HepG2 (cell line): Measurements from ENCODE around the gene FRMD1. TPM values are rescaled to one million over a fixed set of nuclear protein-coding genes. Genes with fewer than 3 reads are reported as not detected.

Experiments used
- ATAC-seq: fragments of 200-7000 bp; cut with Tn5 transposase; 3 replicates; pipeline ENCODE4 v1.9.1; 2020; ENCODE audit warnings: mild to moderate bottlenecking, moderate library complexity
- BruUV-seq: library from RNA; stranded (reverse); fragments of 400-500 nt; replicated peaks from 2 replicates; lab custom pipeline; 2021; lab: Mats Ljungman, UMichigan
- CTCF ChIA-PET: fragments of 300-600 bp; formaldehyde crosslinking; extraction: SDS; loops from one replicate; lab custom pipeline; 2021; ENCODE audit warnings: low total read pairs, inconsistent platforms, low intra/inter-chr PET ratio; lab: Yijun Ruan, JAX
- POLR2A ChIA-PET: fragments of 350-600 bp; sonication (Branson Sonifier 250); formaldehyde crosslinking; loops from one replicate; lab custom pipeline; 2020; ENCODE audit warnings: antibody characterized with exemption, inconsistent platforms; lab: Yijun Ruan, JAX
- DNase-seq: peaks from one replicate; pipeline ENCODE4 v3.0.0-alpha.2; 2015; ENCODE audit warnings: low spot score
- FAIRE-seq: peaks from 3 replicates; lab custom pipeline; 2011; peaks lifted over from hg19 to GRCh38; lab: Jason Lieb, UNC
- H2AFZ ChIP-seq: one replicate; pipeline ENCODE4 v1.6.1; 2011; ENCODE audit warnings: low read length, inconsistent platforms
- H3K27ac ChIP-seq: fragments of 300-600 bp; 3 replicates; pipeline ENCODE4 v1.8.0; 2011; ENCODE audit warnings: mixed run types, mild to moderate bottlenecking, mixed read lengths, low read length, inconsistent platforms; ENCODE audit not compliant: insufficient read depth; ENCODE audit errors: extremely low read length
- H3K27me3 ChIP-seq, 2 experiments: fragments of 200-600 bp in 1 of 2; 2 replicates in 1 of 2; 3 replicates in 1 of 2; pipeline versions ENCODE4 v1.6.0 to v1.8.0; 2011; ENCODE audit warnings: low read length in 2 of 2, mild to moderate bottlenecking in 2 of 2, moderate library complexity in 2 of 2, inconsistent platforms in 1 of 2; ENCODE audit not compliant: insufficient read depth in 2 of 2, control insufficient read depth in 1 of 2
- H3K36me3 ChIP-seq, 2 experiments: fragments of 200-600 bp in 1 of 2; replicated peaks in 1 of 2; 2 replicates in 1 of 2; 3 replicates in 1 of 2; pipeline versions ENCODE4 v1.5.1 to v1.8.0; 2011; ENCODE audit warnings: low read length in 2 of 2, inconsistent platforms in 1 of 2; ENCODE audit not compliant: insufficient read depth in 2 of 2, control insufficient read depth in 1 of 2
- H3K4me1 ChIP-seq: 2 replicates; pipeline ENCODE4 v1.5.1; 2012; ENCODE audit warnings: low read length, inconsistent platforms; ENCODE audit not compliant: insufficient read depth
- H3K4me2 ChIP-seq: 2 replicates; pipeline ENCODE4 v1.6.0; 2011; ENCODE audit warnings: low read depth, low read length, inconsistent platforms
- H3K4me3 ChIP-seq, 3 experiments: fragments of 200-600 bp in 1 of 3; sonication (generic), shearing (Covaris generic) in 1 of 3; replicated peaks in 1 of 3; 2 replicates each; pipeline ENCODE4 v1.5.1; 2011 to 2016; ENCODE audit warnings: low read length in 3 of 3, inconsistent platforms in 2 of 3, low read depth in 2 of 3, mild to moderate bottlenecking in 2 of 3, control low read depth in 1 of 3, mixed read lengths in 1 of 3; ENCODE audit not compliant: insufficient read depth in 1 of 3
- H3K79me2 ChIP-seq: one replicate; pipeline ENCODE4 v1.6.1; 2011; ENCODE audit warnings: low read length, inconsistent platforms; ENCODE audit not compliant: insufficient read depth
- H3K9ac ChIP-seq: 2 replicates; pipeline ENCODE4 v1.6.0; 2011; ENCODE audit warnings: mild to moderate bottlenecking, low read depth, low read length, inconsistent platforms; ENCODE audit not compliant: insufficient read depth
- H3K9me3 ChIP-seq: 2 replicates; pipeline ENCODE4 v1.5.1; 2012; ENCODE audit warnings: mild to moderate bottlenecking, low read length
- H4K20me1 ChIP-seq: 2 replicates; pipeline ENCODE4 v1.6.0; 2011; ENCODE audit warnings: inconsistent platforms, mild to moderate bottlenecking, low read length, moderate library complexity; ENCODE audit not compliant: insufficient read depth
- AHR ChIP-seq: IDR thresholded peaks from 2 replicates; pipeline ENCODE4 v1.6.1; 2018; ENCODE audit warnings: missing genetic modification reagents, missing compliant biosample characterization
- FLYWCH1 ChIP-seq: sonication (generic); formaldehyde crosslinking; IDR thresholded peaks from 2 replicates; pipeline ENCODE4 v1.8.1; 2023; ENCODE audit warnings: mild to moderate bottlenecking, missing genetic modification reagents
- GATA4 ChIP-seq: sonication (generic); IDR thresholded peaks from 2 replicates; pipeline ENCODE4 v1.6.1; 2016; ENCODE audit warnings: antibody characterized with exemption, low read depth, borderline replicate concordance
- NCOA2 ChIP-seq: sonication (generic); formaldehyde crosslinking; IDR thresholded peaks from 2 replicates; pipeline ENCODE4 v1.8.0; 2022; ENCODE audit warnings: inconsistent platforms
- NFRKB ChIP-seq: fragments of 450-650 bp; IDR thresholded peaks from 2 replicates; pipeline ENCODE4 v1.6.1; 2017
- ZNF232 ChIP-seq: sonication (generic); formaldehyde crosslinking; IDR thresholded peaks from 2 replicates; pipeline ENCODE4 v1.4.0; 2020; ENCODE audit warnings: missing genetic modification reagents, borderline replicate concordance
- ZNF678 ChIP-seq: sonication (generic); formaldehyde crosslinking; IDR thresholded peaks from 2 replicates; pipeline ENCODE4 v1.4.0; 2020; ENCODE audit warnings: mild to moderate bottlenecking, missing genetic modification reagents
- ZNF850 ChIP-seq: sonication (generic); formaldehyde crosslinking; conservative IDR thresholded peaks from 2 replicates; pipeline ENCODE4 v1.9.0; 2021; ENCODE audit warnings: mild to moderate bottlenecking, missing genetic modification reagents
- WGBS: methylation state at CpG from one replicate; pipeline ENCODE4 v1.1.6; 2017; ENCODE audit warnings: low lambda C conversion rate; 5-methylcytosine and 5-hydroxymethylcytosine counted together
- in situ Hi-C: cut with HindIII; loops from 2 replicates; pipeline ENCODE4 v1.10.0; 2017; ENCODE audit warnings: low pct_unique_long_range_greater_than_20kb; ENCODE audit not compliant: extremely low pct_ligation_motif_present
- intact Hi-C: fragments of 100-400 bp; cut with micrococcal nuclease; formaldehyde crosslinking; loops from one replicate; pipeline ENCODE4 v1.10.0; 2022; ENCODE audit not compliant: unreplicated experiment
- polyA plus RNA-seq, 8 experiments: library from polyadenylated mRNA; depleted of rRNA in 3 of 8; stranded (reverse) in 7 of 8; unstranded in 1 of 8; fragments of >200 nt; fragmentation: Illumina TruSeq in 4 of 8; extraction: Trizol in 4 of 8; gene quantifications; 2 replicates each; pipeline versions ENCODE4 v1.2.1 to v1.2.3, GENCODE V29; 2011 to 2016; ENCODE audit warnings: low read depth in 4 of 8, missing spikeins in 1 of 8, mixed read lengths in 1 of 8; ENCODE audit not compliant: insufficient read depth in 1 of 8
- total RNA-seq, 5 experiments: library from RNA; depleted of rRNA; stranded (reverse); fragments of >200 nt; fragmentation: Illumina TruSeq; extraction: Trizol; gene quantifications; 2 replicates each; pipeline ENCODE4 v1.2.3, GENCODE V29; 2016; ENCODE audit warnings: low read depth in 1 of 5
- TF ChIP-seq, protein P1 (sequence below): sonication (generic); formaldehyde crosslinking; IDR thresholded peaks from one replicate; pipeline ENCODE4 v1.5.1; 2020; ENCODE audit warnings: mild to moderate bottlenecking, missing genetic modification reagents; ENCODE audit errors: not compliant biosample characterization
- TF ChIP-seq, protein P2 (sequence below): sonication (generic); formaldehyde crosslinking; IDR thresholded peaks from 2 replicates; pipeline ENCODE4 v1.8.1; 2023; ENCODE audit warnings: mild to moderate bottlenecking, inconsistent platforms, moderate library complexity, missing genetic modification reagents, borderline replicate concordance
- TF ChIP-seq, protein P3 (sequence below): sonication (generic); formaldehyde crosslinking; IDR thresholded peaks from 2 replicates; pipeline ENCODE4 v1.4.0; 2020; ENCODE audit warnings: missing genetic modification reagents

Gene FRMD1
- total and polyA plus RNA-seq, 2 of the 13 experiments (the other 11 are each of a cell fraction or from before 2014, with no cell fraction given): 0.01 TPM; not detected in 1

DNA sequence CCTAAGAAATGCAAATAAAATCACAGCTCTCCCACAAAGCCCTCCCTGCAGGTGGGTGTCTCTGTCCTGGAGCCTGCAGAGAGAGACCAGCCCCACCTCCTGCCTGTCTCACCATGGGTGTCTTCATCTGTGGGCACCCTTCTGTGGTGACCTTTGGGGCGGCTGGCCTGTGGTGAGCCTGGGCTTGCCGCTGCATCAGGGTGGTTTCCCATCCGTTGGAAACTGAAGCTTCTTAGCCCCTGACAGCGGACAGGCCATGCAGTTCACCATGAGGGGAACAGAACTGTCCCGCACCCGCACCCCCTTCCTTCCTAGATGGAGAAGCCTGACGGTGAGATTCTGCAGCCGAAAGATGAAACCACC lies 42.3 kb upstream of the FRMD1 start:
- Histone ChIP-seq H3K79me2 (no peaks in the 10 kb centered on the region), H3K4me1 (peaks cover 14% of the 10 kb centered on the region), H3K27ac (no peak overlapping the region), H3K9ac (no peak overlapping the region), H3K4me3 (no peak overlapping the region), H3K27me3 (peaks cover 2 to 24% of the 10 kb centered on the region in 2 experiments; a peak in 4 of 5 replicates), H3K9me3 (peaks cover 7% of the 10 kb centered on the region), H4K20me1 (no peaks in the 10 kb centered on the region), H3K36me3 (no peaks in the 10 kb centered on the region), H3K4me2 (no peak overlapping the region), H2AFZ (no peak overlapping the region)
- ChIA-PET POLR2A (no interaction called here), CTCF (no interaction called here)
- ATAC-seq (no peak), DNase-seq (no peak), FAIRE-seq (no peak)
- no TSS peak for BruUV-seq
- WGBS: 51% methylated on average over 6 of the region's 8 CpGs
- in situ Hi-C loops (no loop called here), intact Hi-C loops (no loop called here)
- TF ChIP-seq ZNF678 (CRISPR knock-in tag): no peak
- TF ChIP-seq, protein P1, sequence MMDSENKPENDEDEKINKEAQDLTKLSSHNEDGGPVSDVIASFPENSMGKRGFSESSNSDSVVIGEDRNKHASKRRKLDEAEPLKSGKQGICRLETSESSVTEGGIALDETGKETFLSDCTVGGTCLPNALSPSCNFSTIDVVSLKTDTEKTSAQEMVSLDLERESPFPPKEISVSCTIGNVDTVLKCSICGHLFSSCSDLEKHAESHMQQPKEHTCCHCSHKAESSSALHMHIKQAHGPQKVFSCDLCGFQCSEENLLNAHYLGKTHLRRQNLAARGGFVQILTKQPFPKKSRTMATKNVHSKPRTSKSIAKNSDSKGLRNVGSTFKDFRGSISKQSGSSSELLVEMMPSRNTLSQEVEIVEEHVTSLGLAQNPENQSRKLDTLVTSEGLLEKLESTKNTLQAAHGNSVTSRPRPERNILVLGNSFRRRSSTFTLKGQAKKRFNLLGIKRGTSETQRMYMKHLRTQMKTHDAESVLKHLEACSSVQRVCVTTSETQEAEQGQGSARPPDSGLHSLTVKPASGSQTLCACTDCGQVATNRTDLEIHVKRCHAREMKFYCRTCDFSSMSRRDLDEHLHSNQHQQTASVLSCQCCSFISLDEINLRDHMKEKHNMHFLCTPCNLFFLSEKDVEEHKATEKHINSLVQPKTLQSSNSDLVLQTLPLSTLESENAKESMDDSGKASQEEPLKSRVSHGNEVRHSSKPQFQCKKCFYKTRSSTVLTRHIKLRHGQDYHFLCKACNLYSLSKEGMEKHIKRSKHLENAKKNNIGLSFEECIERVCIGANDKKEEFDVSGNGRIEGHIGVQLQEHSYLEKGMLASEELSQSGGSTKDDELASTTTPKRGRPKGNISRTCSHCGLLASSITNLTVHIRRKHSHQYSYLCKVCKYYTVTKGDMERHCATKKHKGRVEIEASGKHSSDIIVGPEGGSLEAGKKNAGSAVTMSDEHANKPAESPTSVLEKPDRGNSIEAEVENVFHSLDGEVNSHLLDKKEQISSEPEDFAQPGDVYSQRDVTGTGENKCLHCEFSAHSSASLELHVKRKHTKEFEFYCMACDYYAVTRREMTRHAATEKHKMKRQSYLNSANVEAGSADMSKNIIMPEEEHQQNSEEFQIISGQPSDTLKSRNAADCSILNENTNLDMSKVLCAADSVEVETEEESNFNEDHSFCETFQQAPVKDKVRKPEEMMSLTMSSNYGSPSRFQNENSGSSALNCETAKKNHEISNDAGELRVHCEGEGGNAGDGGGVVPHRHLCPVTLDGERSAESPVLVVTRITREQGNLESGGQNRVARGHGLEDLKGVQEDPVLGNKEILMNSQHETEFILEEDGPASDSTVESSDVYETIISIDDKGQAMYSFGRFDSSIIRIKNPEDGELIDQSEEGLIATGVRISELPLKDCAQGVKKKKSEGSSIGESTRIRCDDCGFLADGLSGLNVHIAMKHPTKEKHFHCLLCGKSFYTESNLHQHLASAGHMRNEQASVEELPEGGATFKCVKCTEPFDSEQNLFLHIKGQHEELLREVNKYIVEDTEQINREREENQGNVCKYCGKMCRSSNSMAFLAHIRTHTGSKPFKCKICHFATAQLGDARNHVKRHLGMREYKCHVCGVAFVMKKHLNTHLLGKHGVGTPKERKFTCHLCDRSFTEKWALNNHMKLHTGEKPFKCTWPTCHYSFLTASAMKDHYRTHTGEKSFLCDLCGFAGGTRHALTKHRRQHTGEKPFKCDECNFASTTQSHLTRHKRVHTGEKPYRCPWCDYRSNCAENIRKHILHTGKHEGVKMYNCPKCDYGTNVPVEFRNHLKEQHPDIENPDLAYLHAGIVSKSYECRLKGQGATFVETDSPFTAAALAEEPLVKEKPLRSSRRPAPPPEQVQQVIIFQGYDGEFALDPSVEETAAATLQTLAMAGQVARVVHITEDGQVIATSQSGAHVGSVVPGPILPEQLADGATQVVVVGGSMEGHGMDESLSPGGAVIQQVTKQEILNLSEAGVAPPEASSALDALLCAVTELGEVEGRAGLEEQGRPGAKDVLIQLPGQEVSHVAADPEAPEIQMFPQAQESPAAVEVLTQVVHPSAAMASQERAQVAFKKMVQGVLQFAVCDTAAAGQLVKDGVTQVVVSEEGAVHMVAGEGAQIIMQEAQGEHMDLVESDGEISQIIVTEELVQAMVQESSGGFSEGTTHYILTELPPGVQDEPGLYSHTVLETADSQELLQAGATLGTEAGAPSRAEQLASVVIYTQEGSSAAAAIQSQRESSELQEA (CRISPR knock-in tag): no peak
- TF ChIP-seq FLYWCH1 (CRISPR knock-in tag): no peak
- TF ChIP-seq, protein P2, sequence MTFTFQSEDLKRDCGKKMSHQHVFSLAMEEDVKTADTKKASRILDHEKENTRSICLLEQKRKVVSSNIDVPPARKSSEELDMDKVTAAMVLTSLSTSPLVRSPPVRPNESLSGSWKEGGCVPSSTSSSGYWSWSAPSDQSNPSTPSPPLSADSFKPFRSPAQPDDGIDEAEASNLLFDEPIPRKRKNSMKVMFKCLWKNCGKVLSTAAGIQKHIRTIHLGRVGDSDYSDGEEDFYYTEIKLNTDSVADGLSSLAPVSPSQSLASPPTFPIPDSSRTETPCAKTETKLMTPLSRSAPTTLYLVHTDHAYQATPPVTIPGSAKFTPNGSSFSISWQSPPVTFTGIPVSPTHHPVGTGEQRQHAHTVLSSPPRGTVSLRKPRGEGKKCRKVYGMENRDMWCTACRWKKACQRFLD (CRISPR knock-in tag): no peak
- no peak for TF ChIP-seq ZNF850 (CRISPR knock-in tag)
- no peak for TF ChIP-seq GATA4
- no peak for TF ChIP-seq NCOA2
- TF ChIP-seq AHR: no peak
- TF ChIP-seq, protein P3, sequence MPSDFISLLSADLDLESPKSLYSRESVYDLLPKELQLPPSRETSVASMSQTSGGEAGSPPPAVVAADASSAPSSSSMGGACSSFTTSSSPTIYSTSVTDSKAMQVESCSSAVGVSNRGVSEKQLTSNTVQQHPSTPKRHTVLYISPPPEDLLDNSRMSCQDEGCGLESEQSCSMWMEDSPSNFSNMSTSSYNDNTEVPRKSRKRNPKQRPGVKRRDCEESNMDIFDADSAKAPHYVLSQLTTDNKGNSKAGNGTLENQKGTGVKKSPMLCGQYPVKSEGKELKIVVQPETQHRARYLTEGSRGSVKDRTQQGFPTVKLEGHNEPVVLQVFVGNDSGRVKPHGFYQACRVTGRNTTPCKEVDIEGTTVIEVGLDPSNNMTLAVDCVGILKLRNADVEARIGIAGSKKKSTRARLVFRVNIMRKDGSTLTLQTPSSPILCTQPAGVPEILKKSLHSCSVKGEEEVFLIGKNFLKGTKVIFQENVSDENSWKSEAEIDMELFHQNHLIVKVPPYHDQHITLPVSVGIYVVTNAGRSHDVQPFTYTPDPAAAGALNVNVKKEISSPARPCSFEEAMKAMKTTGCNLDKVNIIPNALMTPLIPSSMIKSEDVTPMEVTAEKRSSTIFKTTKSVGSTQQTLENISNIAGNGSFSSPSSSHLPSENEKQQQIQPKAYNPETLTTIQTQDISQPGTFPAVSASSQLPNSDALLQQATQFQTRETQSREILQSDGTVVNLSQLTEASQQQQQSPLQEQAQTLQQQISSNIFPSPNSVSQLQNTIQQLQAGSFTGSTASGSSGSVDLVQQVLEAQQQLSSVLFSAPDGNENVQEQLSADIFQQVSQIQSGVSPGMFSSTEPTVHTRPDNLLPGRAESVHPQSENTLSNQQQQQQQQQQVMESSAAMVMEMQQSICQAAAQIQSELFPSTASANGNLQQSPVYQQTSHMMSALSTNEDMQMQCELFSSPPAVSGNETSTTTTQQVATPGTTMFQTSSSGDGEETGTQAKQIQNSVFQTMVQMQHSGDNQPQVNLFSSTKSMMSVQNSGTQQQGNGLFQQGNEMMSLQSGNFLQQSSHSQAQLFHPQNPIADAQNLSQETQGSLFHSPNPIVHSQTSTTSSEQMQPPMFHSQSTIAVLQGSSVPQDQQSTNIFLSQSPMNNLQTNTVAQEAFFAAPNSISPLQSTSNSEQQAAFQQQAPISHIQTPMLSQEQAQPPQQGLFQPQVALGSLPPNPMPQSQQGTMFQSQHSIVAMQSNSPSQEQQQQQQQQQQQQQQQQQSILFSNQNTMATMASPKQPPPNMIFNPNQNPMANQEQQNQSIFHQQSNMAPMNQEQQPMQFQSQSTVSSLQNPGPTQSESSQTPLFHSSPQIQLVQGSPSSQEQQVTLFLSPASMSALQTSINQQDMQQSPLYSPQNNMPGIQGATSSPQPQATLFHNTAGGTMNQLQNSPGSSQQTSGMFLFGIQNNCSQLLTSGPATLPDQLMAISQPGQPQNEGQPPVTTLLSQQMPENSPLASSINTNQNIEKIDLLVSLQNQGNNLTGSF (CRISPR knock-in tag): no peak
- no peak for TF ChIP-seq NFRKB
- no peak for TF ChIP-seq ZNF232 (CRISPR knock-in tag)
